Effector memory CD4-positive, alpha-beta T cell (primary cell): ENCODE data around the gene CDKN1C.

Experiments
- DNase-seq, 3 donors: peaks; one replicate each; pipeline ENCODE4 v3.0.0-alpha.2; 2020
- H3K27ac ChIP-seq: 2 replicates; pipeline ENCODE4 v1.7.0; 2013; ENCODE audit warnings: mild to moderate bottlenecking, low read length, moderate library complexity; ENCODE audit not compliant: insufficient read depth, poor library complexity, severe bottlenecking
- H3K27me3 ChIP-seq: replicated peaks from 2 replicates; pipeline ENCODE4 v1.7.0; 2013; ENCODE audit warnings: mild to moderate bottlenecking, low read length; ENCODE audit not compliant: insufficient read depth, control insufficient read depth, poor library complexity, severe bottlenecking
- H3K36me3 ChIP-seq: 2 replicates; pipeline ENCODE4 v1.7.0; 2013; ENCODE audit warnings: mild to moderate bottlenecking, low read length, moderate library complexity; ENCODE audit not compliant: control insufficient read depth, insufficient read depth
- H3K4me1 ChIP-seq: 2 replicates; pipeline ENCODE4 v1.7.0; 2013; ENCODE audit warnings: low read length, mild to moderate bottlenecking; ENCODE audit not compliant: control insufficient read depth, insufficient read depth, poor library complexity, severe bottlenecking
- H3K4me3 ChIP-seq: 2 replicates; pipeline ENCODE4 v1.7.0; 2013; ENCODE audit warnings: low read length, low read depth, mild to moderate bottlenecking; ENCODE audit not compliant: insufficient read depth, poor library complexity, severe bottlenecking
- H3K9me3 ChIP-seq: 2 replicates; pipeline ENCODE4 v1.7.0; 2013; ENCODE audit warnings: mild to moderate bottlenecking, low read length, moderate library complexity; ENCODE audit not compliant: control insufficient read depth

The CDKN1C gene

GRCh38 chr11:2922655-2923054 is 37.1 kb upstream of the CDKN1C start:
- no peak for DNase-seq
- Histone ChIP-seq H3K4me3 (no peak overlapping the region), H3K36me3 (no peaks in the 10 kb centered on the region), H3K4me1 (no peaks in the 10 kb centered on the region), H3K27ac (no peak overlapping the region), H3K9me3 (no peaks in the 10 kb centered on the region), H3K27me3 (no peaks in the 10 kb centered on the region)

- Histone ChIP-seq H3K9me3 (no peaks in the 10 kb centered on the region), H3K4me3 (no peak overlapping the region), H3K27me3 (no peaks in the 10 kb centered on the region), H3K4me1 (no peaks in the 10 kb centered on the region), H3K27ac (no peak overlapping the region), H3K36me3 (no peaks in the 10 kb centered on the region)
- DNase-seq = no peak
Measured at GRCh38 chr11:2921742-2922493, 36.3 kb upstream of the CDKN1C start.

GRCh38 chr11:2921261-2921660 is 35.7 kb upstream of the CDKN1C start:
- no peaks in the 10 kb centered on the region for H3K4me1 ChIP-seq
- DNase-seq = no peak
- H3K9me3 ChIP-seq = no peaks in the 10 kb centered on the region
- no peaks in the 10 kb centered on the region for H3K36me3 ChIP-seq
- no peak overlapping the region for H3K27ac ChIP-seq
- H3K4me3 ChIP-seq = no peak overlapping the region
- H3K27me3 ChIP-seq = no peaks in the 10 kb centered on the region

GRCh38 chr11:2920343-2920742 is 34.8 kb upstream of the CDKN1C start:
- no peak overlapping the region for H3K27ac ChIP-seq
- no peaks in the 10 kb centered on the region for H3K9me3 ChIP-seq
- no peak overlapping the region for H3K4me3 ChIP-seq
- no peak for DNase-seq
- no peaks in the 10 kb centered on the region for H3K4me1 ChIP-seq
- no peaks in the 10 kb centered on the region for H3K36me3 ChIP-seq
- H3K27me3 ChIP-seq = no peaks in the 10 kb centered on the region

- H3K4me3 ChIP-seq = no peak overlapping the region
- H3K27me3 ChIP-seq = no peaks in the 10 kb centered on the region
- no peaks in the 10 kb centered on the region for H3K36me3 ChIP-seq
- H3K27ac ChIP-seq = no peak overlapping the region
- no peaks in the 10 kb centered on the region for H3K4me1 ChIP-seq
- no peak for DNase-seq
- H3K9me3 ChIP-seq = no peaks in the 10 kb centered on the region
Measured at GRCh38 chr11:2919837-2920236, 34.3 kb upstream of the CDKN1C start.

GRCh38 chr11:2919188-2919587 is 33.6 kb upstream of the CDKN1C start:
- H3K4me3 ChIP-seq = no peak overlapping the region
- DNase-seq = no peak
- no peak overlapping the region for H3K27ac ChIP-seq
- no peaks in the 10 kb centered on the region for H3K36me3 ChIP-seq
- no peaks in the 10 kb centered on the region for H3K4me1 ChIP-seq
- H3K27me3 ChIP-seq = no peaks in the 10 kb centered on the region
- no peaks in the 10 kb centered on the region for H3K9me3 ChIP-seq

- no peak overlapping the region for H3K27ac ChIP-seq
- DNase-seq = no peak
- peaks cover 5% of the 10 kb centered on the region for H3K4me1 ChIP-seq
- no peaks in the 10 kb centered on the region for H3K27me3 ChIP-seq
- H3K4me3 ChIP-seq = no peak overlapping the region
- no peaks in the 10 kb centered on the region for H3K36me3 ChIP-seq
- H3K9me3 ChIP-seq = no peaks in the 10 kb centered on the region
Measured at GRCh38 chr11:2917842-2918490, 32.4 kb upstream of the CDKN1C start.

- no peaks in the 10 kb centered on the region for H3K36me3 ChIP-seq
- peaks cover 5% of the 10 kb centered on the region for H3K4me1 ChIP-seq
- no peak overlapping the region for H3K27ac ChIP-seq
Measured at GRCh38 chr11:2916892-2917645, 31.5 kb upstream of the CDKN1C start.

GRCh38 chr11:2916114-2916891 is 30.7 kb upstream of the CDKN1C start:
- no peaks in the 10 kb centered on the region for H3K36me3 ChIP-seq
- peaks cover 5% of the 10 kb centered on the region for H3K4me1 ChIP-seq
- DNase-seq = no peak
- H3K27ac ChIP-seq = no peak overlapping the region
- H3K9me3 ChIP-seq = no peaks in the 10 kb centered on the region
- no peaks in the 10 kb centered on the region for H3K27me3 ChIP-seq
- H3K4me3 ChIP-seq = no peak overlapping the region

More at GRCh38 chr11:2916892-2917645, 31.5 kb upstream of the CDKN1C start:
- DNase-seq = no peak
- Histone ChIP-seq H3K4me3 (no peak overlapping the region), H3K9me3 (no peaks in the 10 kb centered on the region), H3K27me3 (no peaks in the 10 kb centered on the region)
